Esophagus muscularis mucosa (tissue), 4 donors: ENCODE results near the gene MAP3K14. TPM values are rescaled to one million over a fixed set of nuclear protein-coding genes. Genes with fewer than 3 reads are reported as not detected.

Experiments
- DNase-seq: peaks from one replicate; pipeline ENCODE4 v3.0.0-alpha.2; 2017; ENCODE audit errors: extremely low spot score
- H3K27ac ChIP-seq, 4 donors: fragments of 200-600 bp; sonication (generic); replicated peaks in 1 of 4; 1 replicate in 3 of 4; 2 replicates in 1 of 4; pipeline ENCODE4 v1.5.1; 2016 to 2019; ENCODE audit warnings: mild to moderate bottlenecking in 1 of 4
- H3K27me3 ChIP-seq, 4 donors: fragments of 200-600 bp; sonication (generic); one replicate each; pipeline versions ENCODE4 v1.5.1 to v1.6.0; 2016 to 2019
- H3K36me3 ChIP-seq, 4 donors: fragments of 200-600 bp; sonication (generic); one replicate each; pipeline ENCODE4 v1.5.1; 2016 to 2019
- H3K4me1 ChIP-seq, 4 donors: fragments of 200-600 bp; sonication (generic); one replicate each; pipeline ENCODE4 v1.5.1; 2016 to 2019
- H3K4me3 ChIP-seq, 4 donors: fragments of 200-600 bp; sonication (generic); 1 replicate in 2 of 4; 2 replicates in 2 of 4; pipeline ENCODE4 v1.5.1; 2016 to 2019; ENCODE audit warnings: mild to moderate bottlenecking in 4 of 4, moderate library complexity in 1 of 4
- H3K9me3 ChIP-seq, 4 donors: fragments of 200-600 bp; sonication (generic); 1 replicate in 3 of 4; 2 replicates in 1 of 4; pipeline ENCODE4 v1.5.1; 2016 to 2019
- EP300 ChIP-seq: sonication (generic); formaldehyde crosslinking; IDR thresholded peaks from one replicate; pipeline ENCODE4 v1.6.1; 2017; ENCODE audit warnings: antibody characterized with exemption
- POLR2A ChIP-seq: fragments of 450-650 bp; IDR thresholded peaks from one replicate; pipeline ENCODE4 v1.6.1; 2017; ENCODE audit warnings: antibody characterized with exemption, moderate library complexity, mild to moderate bottlenecking, low read depth
- POLR2AphosphoS5 ChIP-seq, 2 donors: sonication (generic); formaldehyde crosslinking; IDR thresholded peaks; one replicate each; pipeline ENCODE4 v1.6.1; 2017; ENCODE audit warnings: antibody characterized with exemption in 2 of 2
- WGBS: methylation state at CpG from one replicate; pipeline ENCODE4 v1.1.5; 2018; 5-methylcytosine and 5-hydroxymethylcytosine counted together
- intact Hi-C: fragments of 100-400 bp; cut with DNase I; formaldehyde crosslinking; loops from one replicate; pipeline ENCODE4 v1.15.1; 2023
- total RNA-seq, 4 donors: library from RNA; depleted of rRNA; stranded (reverse); fragments of >200 nt; gene quantifications; one replicate each; pipeline versions ENCODE4 v1.1.0 to v1.2.1, GENCODE V29; 2016
- TF ChIP-seq, protein P1 (sequence below), 3 experiments: fragments of 200-600 bp in 2 of 3; fragments of 450-650 bp in 1 of 3; sonication (generic) in 2 of 3; IDR thresholded peaks; one replicate each; pipeline ENCODE4 v1.5.1; 2017 to 2019; ENCODE audit warnings: antibody characterized with exemption in 3 of 3, mild to moderate bottlenecking in 2 of 3, moderate library complexity in 1 of 3

MAP3K14 gene
- total RNA-seq, 4 donors from 2014 or later = 7.8 to 26.5 (median 10.6) TPM

DNA sequence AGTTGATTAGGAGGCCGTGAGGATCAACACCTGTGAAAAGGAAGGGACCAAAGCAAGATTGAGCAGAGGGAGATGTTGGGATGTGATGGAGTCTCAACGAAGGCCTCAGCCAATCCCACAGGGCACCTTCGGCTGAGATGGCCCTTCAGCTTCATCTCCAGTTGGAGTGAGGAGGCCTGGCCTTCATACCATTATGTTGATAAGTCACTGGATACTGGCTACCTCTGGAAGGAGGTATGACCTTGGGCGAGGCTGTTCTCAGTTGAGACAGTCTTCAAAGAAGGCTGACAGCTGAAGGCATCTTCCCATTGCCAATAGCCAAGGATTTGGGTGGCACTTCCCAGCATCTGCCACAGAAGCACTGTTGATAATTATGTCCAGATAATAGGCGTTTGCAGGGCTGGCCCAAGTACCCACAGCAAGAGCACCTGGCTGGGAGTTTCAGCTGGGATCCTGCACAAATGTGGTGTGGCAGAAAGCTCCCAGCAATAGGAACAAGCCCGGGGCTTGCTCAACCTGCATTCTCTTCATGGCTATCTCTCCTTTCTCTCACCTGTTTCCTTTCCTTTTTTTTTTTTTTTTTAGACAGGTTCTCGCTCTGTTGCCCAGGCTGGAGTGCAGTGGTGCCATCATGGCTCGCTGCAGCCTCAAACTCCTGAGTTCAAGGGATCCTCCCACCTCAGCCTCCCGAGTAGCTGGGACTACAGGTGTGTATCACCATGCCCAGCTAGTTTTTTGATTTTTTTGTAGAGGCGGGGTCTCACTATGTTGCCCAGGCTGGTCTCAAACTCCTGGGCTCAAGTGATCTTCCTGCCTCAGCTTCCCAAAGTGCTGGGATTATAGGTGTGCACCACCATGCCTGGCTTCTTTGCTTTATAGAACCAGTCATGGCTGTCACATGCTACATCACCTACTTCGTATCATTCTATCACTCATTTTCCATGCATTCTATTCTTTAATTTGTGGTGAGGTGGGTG lies 18.2 kb upstream of the MAP3K14 start:
- WGBS = 92% methylated on average over 11 of the region's 11 CpGs
- Histone ChIP-seq H3K27me3 (no peaks in the 10 kb centered on the region), H3K36me3 (no peaks in the 10 kb centered on the region), H3K4me3 (no peak overlapping the region), H3K4me1 (peaks cover 11 to 32% (median 16%) of the 10 kb centered on the region in 4 donors), H3K9me3 (no peaks in the 10 kb centered on the region), H3K27ac (no peak overlapping the region)
- intact Hi-C loops = no loop called here
- peak; percentile 45 for DNase-seq
- TF ChIP-seq EP300 (no peak), POLR2AphosphoS5 (IDR thresholded peaks at IDR 0.05) (no peak), POLR2A (no peak)
- TF ChIP-seq, protein P1, sequence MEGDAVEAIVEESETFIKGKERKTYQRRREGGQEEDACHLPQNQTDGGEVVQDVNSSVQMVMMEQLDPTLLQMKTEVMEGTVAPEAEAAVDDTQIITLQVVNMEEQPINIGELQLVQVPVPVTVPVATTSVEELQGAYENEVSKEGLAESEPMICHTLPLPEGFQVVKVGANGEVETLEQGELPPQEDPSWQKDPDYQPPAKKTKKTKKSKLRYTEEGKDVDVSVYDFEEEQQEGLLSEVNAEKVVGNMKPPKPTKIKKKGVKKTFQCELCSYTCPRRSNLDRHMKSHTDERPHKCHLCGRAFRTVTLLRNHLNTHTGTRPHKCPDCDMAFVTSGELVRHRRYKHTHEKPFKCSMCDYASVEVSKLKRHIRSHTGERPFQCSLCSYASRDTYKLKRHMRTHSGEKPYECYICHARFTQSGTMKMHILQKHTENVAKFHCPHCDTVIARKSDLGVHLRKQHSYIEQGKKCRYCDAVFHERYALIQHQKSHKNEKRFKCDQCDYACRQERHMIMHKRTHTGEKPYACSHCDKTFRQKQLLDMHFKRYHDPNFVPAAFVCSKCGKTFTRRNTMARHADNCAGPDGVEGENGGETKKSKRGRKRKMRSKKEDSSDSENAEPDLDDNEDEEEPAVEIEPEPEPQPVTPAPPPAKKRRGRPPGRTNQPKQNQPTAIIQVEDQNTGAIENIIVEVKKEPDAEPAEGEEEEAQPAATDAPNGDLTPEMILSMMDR (IDR thresholded peaks at IDR 0.05) = no peak

DNA sequence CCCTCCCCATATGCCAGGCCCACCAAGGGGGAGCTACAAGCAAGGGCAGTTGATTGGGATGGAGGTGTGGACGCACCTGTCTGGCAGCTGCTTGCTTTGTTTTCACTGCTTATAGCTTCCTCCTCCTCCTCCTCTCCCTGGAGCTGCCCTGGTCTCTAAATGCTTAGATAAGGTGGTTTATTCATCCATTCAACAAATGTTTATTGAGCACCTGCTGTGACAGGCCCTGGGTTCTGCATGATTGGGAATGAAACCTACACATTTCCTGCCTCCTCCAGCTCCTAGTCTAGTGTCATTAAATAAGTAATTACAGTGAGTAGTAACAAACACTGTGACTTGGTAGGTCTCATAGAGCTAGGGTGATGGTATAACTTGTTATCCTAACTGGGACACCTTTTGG lies 17.4 kb upstream of the MAP3K14 start:
- Histone ChIP-seq H3K27me3 (no peaks in the 10 kb centered on the region), H3K9me3 (no peaks in the 10 kb centered on the region), H3K4me3 (no peak overlapping the region), H3K4me1 (peaks cover 11 to 29% (median 14%) of the 10 kb centered on the region in 4 donors), H3K36me3 (no peaks in the 10 kb centered on the region), H3K27ac (no peak overlapping the region)
- TF ChIP-seq POLR2A = no peak
- TF ChIP-seq EP300 = no peak
- TF ChIP-seq, protein P1 (IDR thresholded peaks at IDR 0.05) = no peak
- no peak for TF ChIP-seq POLR2AphosphoS5 (IDR thresholded peaks at IDR 0.05)
- intact Hi-C loops = no loop called here
- 100% methylated on average over 1 of the region's 1 CpG for WGBS
- DNase-seq = peak; percentile 62

DNA sequence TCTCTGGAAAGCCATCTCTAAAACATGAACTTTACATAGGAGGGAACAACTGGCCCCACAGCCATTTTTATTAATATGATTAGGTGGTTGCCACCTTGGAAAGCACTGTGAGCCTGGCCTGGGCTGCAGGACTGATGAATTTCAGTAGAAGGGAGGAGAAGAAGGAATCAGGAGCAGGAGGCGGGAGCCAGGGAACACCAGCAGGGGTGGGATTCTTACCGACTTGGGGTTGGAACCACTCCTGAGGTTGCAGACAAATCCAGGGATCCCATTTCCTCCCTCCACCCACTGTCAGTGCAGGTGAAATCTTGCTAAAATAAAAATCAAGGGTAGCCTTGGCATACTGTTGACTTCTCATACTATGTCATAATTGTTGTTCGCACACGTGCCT lies 16.9 kb upstream of the MAP3K14 start:
- Histone ChIP-seq H3K4me3 (no peak overlapping the region), H3K27me3 (no peaks in the 10 kb centered on the region), H3K36me3 (no peaks in the 10 kb centered on the region), H3K4me1 (peaks cover 11 to 24% (median 11%) of the 10 kb centered on the region in 4 donors), H3K27ac (peak overlapping the region in 3 of 4 donors; percentile 28 to 44 (median 28)), H3K9me3 (no peaks in the 10 kb centered on the region)
- TF ChIP-seq, protein P1 (IDR thresholded peaks at IDR 0.05) = no peak
- TF ChIP-seq POLR2AphosphoS5 (IDR thresholded peaks at IDR 0.05) (no peak), EP300 (no peak), POLR2A (no peak)
- DNase-seq = no peak
- intact Hi-C loops = no loop called here
- WGBS = 87% methylated on average over 4 of the region's 4 CpGs

DNA sequence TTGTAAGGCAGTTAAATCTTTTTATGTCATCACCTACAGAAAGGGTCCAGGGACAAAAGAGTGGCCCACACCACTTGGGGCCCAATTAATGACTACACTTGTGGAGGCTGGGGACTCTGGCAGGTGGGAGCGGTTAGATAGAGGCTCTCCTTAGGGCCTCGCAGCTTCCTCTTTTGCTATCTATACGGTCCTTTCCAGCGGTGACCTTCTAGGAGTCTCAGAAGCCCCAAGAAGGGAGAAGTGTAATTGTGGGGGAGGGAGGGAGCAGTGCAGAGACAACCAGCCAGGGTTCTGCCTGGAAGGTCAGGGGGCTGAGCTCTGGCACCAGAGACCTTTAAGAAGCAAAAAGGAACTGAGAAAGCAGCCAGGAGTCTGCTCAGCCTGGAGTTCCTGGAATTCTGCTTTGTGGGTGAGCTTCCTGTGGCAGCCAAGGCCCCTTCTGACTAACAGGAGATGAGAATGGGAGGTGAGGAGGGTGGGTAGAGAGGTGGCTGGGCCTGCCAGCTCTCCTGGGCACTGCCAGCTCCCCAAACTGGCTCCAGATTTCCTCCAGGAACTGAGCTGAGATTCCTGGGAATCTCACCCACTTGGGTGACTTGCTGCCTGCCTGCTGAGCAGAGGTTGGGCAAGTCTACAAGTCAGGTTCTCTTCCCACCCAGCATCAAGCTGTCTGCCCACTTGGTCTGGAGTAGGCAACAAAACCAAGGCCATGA lies 16.3 kb upstream of the MAP3K14 start:
- Histone ChIP-seq H3K9me3 (no peaks in the 10 kb centered on the region), H3K36me3 (no peaks in the 10 kb centered on the region), H3K4me3 (no peak overlapping the region), H3K27ac (peak overlapping the region in 3 of 4 donors; percentile 28 to 44 (median 28)), H3K4me1 (peaks cover 5 to 18% (median 6%) of the 10 kb centered on the region in 4 donors), H3K27me3 (no peaks in the 10 kb centered on the region)
- 30% methylated on average over 4 of the region's 4 CpGs for WGBS
- TF ChIP-seq EP300 (no peak), POLR2AphosphoS5 (IDR thresholded peaks at IDR 0.05) (no peak)
- TF ChIP-seq, protein P1 (IDR thresholded peaks at IDR 0.05) = no peak
- peak; percentile 68 for DNase-seq
- intact Hi-C loops = no loop called here
